Tibial nerve (tissue), 4 donors: Measurements from ENCODE around the gene ALK. TPM values are rescaled to one million over a fixed set of nuclear protein-coding genes. Genes with fewer than 3 reads are reported as not detected.

ENCODE experiments used
- DNase-seq, 2 donors: peaks; one replicate each; pipeline ENCODE4 v3.0.0-alpha.2; 2019; ENCODE audit warnings: low spot score in 2 of 2
- H3K27ac ChIP-seq, 4 donors: fragments of 200-600 bp; sonication (generic) in 3 of 4; one replicate each; pipeline ENCODE4 v1.5.1; 2017 to 2019; ENCODE audit warnings: mild to moderate bottlenecking in 1 of 4
- H3K27me3 ChIP-seq, 2 donors: fragments of 200-600 bp; sonication (generic) in 1 of 2; one replicate each; pipeline versions ENCODE4 v1.5.1 to v1.6.0; 2017 to 2019
- H3K36me3 ChIP-seq, 3 donors: fragments of 200-600 bp; sonication (generic); one replicate each; pipeline ENCODE4 v1.5.1; 2018 to 2019
- H3K4me1 ChIP-seq, 4 donors: fragments of 200-600 bp; sonication (generic) in 3 of 4; one replicate each; pipeline ENCODE4 v1.5.1; 2017 to 2019
- H3K4me3 ChIP-seq, 4 donors: fragments of 200-600 bp; sonication (generic) in 3 of 4; one replicate each; pipeline ENCODE4 v1.5.1; 2017 to 2019; ENCODE audit warnings: mild to moderate bottlenecking in 1 of 4, moderate library complexity in 1 of 4
- H3K9me3 ChIP-seq, 4 donors: fragments of 200-600 bp; sonication (generic) in 3 of 4; one replicate each; pipeline ENCODE4 v1.5.1; 2017 to 2019
- CTCF ChIP-seq, 5 experiments: fragments of 200-600 bp in 3 of 5; fragments of 450-650 bp in 2 of 5; sonication (generic) in 3 of 5; IDR thresholded peaks; one replicate each; pipeline ENCODE4 v1.5.1; 2016 to 2019; ENCODE audit warnings: antibody characterized with exemption in 5 of 5, mild to moderate bottlenecking in 3 of 5, moderate library complexity in 2 of 5
- EP300 ChIP-seq, 2 donors: sonication (generic); formaldehyde crosslinking; IDR thresholded peaks; one replicate each; pipeline ENCODE4 v1.6.1; 2017; ENCODE audit warnings: antibody characterized with exemption in 2 of 2, mild to moderate bottlenecking in 1 of 2
- POLR2A ChIP-seq, 2 donors: fragments of 450-650 bp; IDR thresholded peaks; one replicate each; pipeline ENCODE4 v1.6.1; 2017; ENCODE audit warnings: antibody characterized with exemption in 2 of 2, mild to moderate bottlenecking in 2 of 2, moderate library complexity in 2 of 2
- WGBS, 2 donors: methylation state at CpG; one replicate each; pipeline ENCODE4 v1.1.5; 2018; 5-methylcytosine and 5-hydroxymethylcytosine counted together
- total RNA-seq, 4 donors: library from RNA; depleted of rRNA; stranded (reverse); fragments of >200 nt; gene quantifications; one replicate each; pipeline ENCODE4 v1.1.0, GENCODE V29; 2016

ALK gene
- total RNA-seq, 4 donors from 2014 or later = 0.39 to 4.8 (median 0.66) TPM

- Histone ChIP-seq H3K36me3 (peaks cover 0 to 71% (median 0%) of the 10 kb centered on the region in 3 donors), H3K9me3 (no peaks in the 10 kb centered on the region), H3K27ac (no peak overlapping the region), H3K4me1 (no peaks in the 10 kb centered on the region), H3K4me3 (no peak overlapping the region), H3K27me3 (no peaks in the 10 kb centered on the region)
- DNase-seq = no peak
- WGBS, 2 donors = 92 to 94% methylated on average over 3 of the region's 3 CpGs
- TF ChIP-seq CTCF (IDR thresholded peaks at IDR 0.05) (no peak), POLR2A (IDR thresholded peaks at IDR 0.05) (no peak), EP300 (IDR thresholded peaks at IDR 0.05) (no peak)
These were observed 746.0 kb downstream of the ALK start for GRCh38 chr2:29175338-29175737.

- no peak for DNase-seq
- Histone ChIP-seq H3K4me1 (no peaks in the 10 kb centered on the region), H3K27me3 (no peaks in the 10 kb centered on the region), H3K36me3 (peaks cover 0 to 71% (median 0%) of the 10 kb centered on the region in 3 donors), H3K9me3 (no peaks in the 10 kb centered on the region), H3K4me3 (no peak overlapping the region), H3K27ac (no peak overlapping the region)
- 53 to 64% methylated on average over 2 of the region's 2 CpGs for WGBS, 2 donors
- no peak for TF ChIP-seq POLR2A (IDR thresholded peaks at IDR 0.05)
These were observed 746.4 kb downstream of the ALK start for GRCh38 chr2:29174937-29175336.

- H3K36me3 ChIP-seq = peaks cover 0 to 68% (median 0%) of the 10 kb centered on the region in 3 donors
- no peak overlapping the region for H3K27ac ChIP-seq
- DNase-seq = no peak
- H3K9me3 ChIP-seq = no peaks in the 10 kb centered on the region
- 73 to 92% methylated on average over 1 of the region's 1 CpG for WGBS, 2 donors
- no peak overlapping the region for H3K4me3 ChIP-seq
- no peaks in the 10 kb centered on the region for H3K27me3 ChIP-seq
- TF ChIP-seq POLR2A (IDR thresholded peaks at IDR 0.05) = no peak
- TF ChIP-seq CTCF (IDR thresholded peaks at IDR 0.05) = no peak
- TF ChIP-seq EP300 (IDR thresholded peaks at IDR 0.05) = no peak
- H3K4me1 ChIP-seq = peaks cover 0 to 5% (median 0%) of the 10 kb centered on the region in 4 donors
These were observed 754.9 kb downstream of the ALK start for GRCh38 chr2:29166242-29167039.

GRCh38 chr2:29165362-29166241, 755.8 kb downstream of the ALK start:
- no peaks in the 10 kb centered on the region for H3K9me3 ChIP-seq
- H3K4me3 ChIP-seq = no peak overlapping the region
- peaks cover 0 to 5% (median 0%) of the 10 kb centered on the region in 4 donors for H3K4me1 ChIP-seq
- DNase-seq = no peak
- H3K27me3 ChIP-seq = no peaks in the 10 kb centered on the region
- peaks cover 0 to 72% (median 0%) of the 10 kb centered on the region in 3 donors for H3K36me3 ChIP-seq
- H3K27ac ChIP-seq = no peak overlapping the region
- no peak for TF ChIP-seq CTCF (IDR thresholded peaks at IDR 0.05)
- no peak for TF ChIP-seq POLR2A (IDR thresholded peaks at IDR 0.05)
- no peak for TF ChIP-seq EP300 (IDR thresholded peaks at IDR 0.05)
- 62 to 70% methylated on average over 8 of the region's 8 CpGs for WGBS, 2 donors

- 82 to 84% methylated on average over 5 of the region's 5 CpGs for WGBS, 2 donors
- H3K36me3 ChIP-seq = peaks cover 0 to 70% (median 0%) of the 10 kb centered on the region in 3 donors
- H3K4me3 ChIP-seq = no peak overlapping the region
- H3K9me3 ChIP-seq = no peaks in the 10 kb centered on the region
- peaks cover 0 to 5% (median 0%) of the 10 kb centered on the region in 4 donors for H3K4me1 ChIP-seq
- no peaks in the 10 kb centered on the region for H3K27me3 ChIP-seq
- no peak for DNase-seq
- TF ChIP-seq EP300 (IDR thresholded peaks at IDR 0.05) (no peak), CTCF (IDR thresholded peaks at IDR 0.05) (no peak), POLR2A (IDR thresholded peaks at IDR 0.05) (no peak)
- peak overlapping the region in 1 of 4 donors; percentile 17 for H3K27ac ChIP-seq
These were observed 757.1 kb downstream of the ALK start for GRCh38 chr2:29164091-29164846.
